Right lung (tissue), 5 donors: ENCODE measurements around the gene MAP2K4. TPM values are rescaled to one million over a fixed set of nuclear protein-coding genes. Genes with fewer than 3 reads are reported as not detected.
"Not testable (repeated sequence)": the region's sequence is repeated elsewhere in the genome, so short reads cannot be mapped to it uniquely, and the experiment has no call there.

Experiments used
- DNase-seq, 2 donors: peaks; one replicate each; pipeline ENCODE4 v3.0.0-alpha.2; 2013
- polyA plus RNA-seq, 5 donors: library from polyadenylated mRNA; unstranded; fragments of 120-200 nt; gene quantifications; one replicate each; pipeline versions ENCODE4 v1.2.1 to v1.2.3, GENCODE V29; 2013; ENCODE audit warnings: inconsistent platforms in 1 of 5, low replicate concordance in 1 of 5; ENCODE audit not compliant: insufficient read length in 5 of 5, insufficient read depth in 1 of 5

MAP2K4 gene
- polyA plus RNA-seq, 5 donors, result 28.6 to 41.7 (median 34.6) TPM

- no peak for DNase-seq
Observed at GRCh38 chr17:12136646-12137045, 116.0 kb downstream of the MAP2K4 start.

- DNase-seq, result no peak
Observed at GRCh38 chr17:12137859-12138258, 117.2 kb downstream of the MAP2K4 start.

DNA sequence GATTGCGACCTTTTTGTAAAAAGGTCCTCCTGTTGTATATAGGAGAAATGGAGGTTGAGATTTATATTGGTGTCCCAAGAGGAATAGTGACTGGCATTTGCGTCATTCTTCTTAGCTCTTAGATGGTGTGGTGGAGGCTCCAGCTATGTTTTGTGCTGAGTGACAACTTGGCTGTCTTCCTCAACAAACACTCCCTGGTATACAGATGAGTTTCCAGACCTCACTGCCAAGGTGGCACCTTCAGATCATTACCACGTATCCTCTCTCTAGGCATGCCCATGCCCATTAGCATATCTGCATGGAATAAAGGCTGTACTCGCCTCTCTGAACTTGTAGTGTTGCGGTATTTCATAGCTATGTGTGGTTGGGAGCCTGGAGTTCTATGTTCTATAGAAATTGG is 120.0 kb downstream of the MAP2K4 start:
- no peak for DNase-seq

- DNase-seq, result not testable (repeated sequence)
Observed at GRCh38 chr17:12162187-12162586, 141.5 kb downstream of the MAP2K4 start.

DNA sequence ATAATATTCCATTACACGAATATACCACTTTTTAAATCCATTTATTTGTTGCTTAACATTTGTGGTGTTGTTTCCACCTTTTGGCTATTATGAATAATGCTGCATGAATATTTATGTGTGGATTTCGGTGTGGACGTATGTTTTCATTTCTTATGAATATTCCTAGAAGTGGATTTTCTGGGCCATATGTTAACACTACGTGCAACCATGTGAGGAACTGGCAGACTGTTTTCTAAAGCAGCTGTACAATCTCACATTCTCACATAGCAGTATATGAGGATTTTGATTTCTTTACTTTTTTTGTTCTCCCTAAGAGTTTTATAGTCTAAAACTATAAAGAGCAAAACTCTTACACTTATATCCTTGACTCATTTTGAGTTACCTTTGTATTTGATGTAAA is 143.4 kb downstream of the MAP2K4 start:
- no peak for DNase-seq

- DNase-seq, result no peak
Observed at GRCh38 chr17:12178644-12179330, 158.1 kb downstream of the MAP2K4 start.

- DNase-seq, result peak; percentile 25 to 46
Observed at GRCh38 chr17:12180644-12181261, 160.1 kb downstream of the MAP2K4 start.

DNA sequence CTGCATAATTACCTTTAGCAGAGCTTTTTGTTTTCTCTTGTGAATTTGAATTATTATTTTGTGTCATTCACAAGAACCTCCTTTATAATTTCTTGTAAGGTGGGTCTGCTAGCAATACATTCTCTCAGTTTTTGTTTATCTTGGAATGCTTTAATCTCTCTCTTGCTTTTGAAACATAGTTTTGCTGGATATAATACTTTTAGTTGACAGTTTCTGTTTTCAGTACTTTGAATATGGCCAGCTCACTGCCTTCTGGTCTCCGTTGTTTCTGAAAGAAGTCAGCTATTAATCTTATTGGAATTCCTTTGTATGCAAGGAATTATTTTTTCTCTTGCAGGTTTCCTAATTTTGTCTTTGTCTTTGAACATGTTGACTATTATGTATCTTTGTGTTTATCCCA is 167.0 kb downstream of the MAP2K4 start:
- no peak for DNase-seq

DNA sequence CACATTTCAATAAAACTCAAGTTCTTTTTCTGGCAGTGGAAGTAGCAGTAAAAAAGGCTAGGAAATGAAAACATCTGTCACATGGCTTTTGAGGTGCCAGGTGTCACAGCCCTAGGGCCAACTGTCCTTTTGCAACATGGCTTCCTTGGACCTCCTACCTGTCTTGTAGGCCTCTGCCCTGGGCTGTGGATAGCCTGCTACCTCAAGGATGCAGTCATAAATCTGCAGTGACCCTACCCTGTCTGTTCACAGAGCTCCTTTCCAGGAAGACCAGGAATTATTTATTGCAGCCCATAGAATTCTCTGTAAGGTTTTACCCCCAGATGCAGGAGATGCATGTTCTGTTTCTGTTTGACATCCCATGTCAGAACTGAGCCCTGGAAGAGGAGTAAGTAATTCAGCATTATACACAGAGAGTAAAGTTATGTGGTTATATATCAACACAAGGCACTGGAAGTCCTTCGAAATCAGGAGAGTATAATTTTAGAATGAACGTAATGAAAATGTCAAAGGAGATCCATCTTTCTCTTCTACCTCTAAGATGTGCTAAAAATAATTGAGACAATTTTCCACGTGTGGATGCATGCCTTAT is 172.6 kb downstream of the MAP2K4 start:
- no peak for DNase-seq

Other genes starting within 250 kb of the MAP2K4 start
- 10 to 100 TPM in 2 of 5 donors, 1 to 10 TPM in 3; 7.4 to 10.5 (median 8.8) TPM for gene ZNF18, start 23.4 kb upstream of the MAP2K4 start, polyA plus RNA-seq